K562 (cell line): ENCODE data around the gene CREB3L1. TPM values are rescaled to one million over a fixed set of nuclear protein-coding genes. Genes with fewer than 3 reads are reported as not detected.
A peak's percentile ranks its signal among the peaks of the same experiment; 100 is the strongest.

Experiments
- FOXO4 ChIP-seq: fragments of 450-650 bp; formaldehyde crosslinking; IDR thresholded peaks from 2 replicates; pipeline ENCODE4 v1.4.0; 2020; ENCODE audit warnings: mild to moderate bottlenecking, moderate library complexity
- GATAD2A ChIP-seq: fragments of 450-650 bp; IDR thresholded peaks from 2 replicates; pipeline ENCODE4 v1.6.1; 2017
- MCM3 ChIP-seq: fragments of 450-650 bp; IDR thresholded peaks from 2 replicates; pipeline ENCODE4 v1.6.1; 2016
- NFYB ChIP-seq: IDR thresholded peaks from 2 replicates; pipeline ENCODE4 v1.6.1; 2011; ENCODE audit warnings: mild to moderate bottlenecking, moderate library complexity; ENCODE audit not compliant: insufficient read length; ENCODE audit errors: extremely low read depth
- PATZ1 ChIP-seq: fragments of 250-450 bp; sonication (Bioruptor Pico); IDR thresholded peaks from 2 replicates; pipeline ENCODE4 v1.5.0; 2020; ENCODE audit warnings: mild to moderate bottlenecking, borderline replicate concordance
- PBX2 ChIP-seq, 2 experiments: IDR thresholded peaks in 1 of 2; conservative IDR thresholded peaks in 1 of 2; 2 replicates each; pipeline ENCODE4 v1.6.1; 2016; ENCODE audit warnings: low read depth in 2 of 2, mild to moderate bottlenecking in 1 of 2, missing compliant biosample characterization in 1 of 2, missing genetic modification characterization in 1 of 2, moderate library complexity in 1 of 2
- POLR2AphosphoS2 ChIP-seq: IDR thresholded peaks from 2 replicates; pipeline ENCODE4 v1.6.1; 2012; ENCODE audit warnings: low read length, improper control_type of control experiment
- POLR3G ChIP-seq: IDR thresholded peaks from 2 replicates; pipeline ENCODE4 v1.6.1; 2011; ENCODE audit not compliant: insufficient read length, insufficient replicate concordance; ENCODE audit errors: extremely low read depth
- RUNX1 ChIP-seq: sonication (generic); IDR thresholded peaks from 2 replicates; pipeline ENCODE4 v1.6.1; 2016; ENCODE audit warnings: antibody characterized with exemption, low read depth
- USF1 ChIP-seq: sonication (generic); formaldehyde crosslinking; IDR thresholded peaks from 2 replicates; pipeline ENCODE4 v1.9.0; 2022; ENCODE audit warnings: mild to moderate bottlenecking, missing genetic modification reagents
- ZNF12 ChIP-seq: sonication (generic); formaldehyde crosslinking; IDR thresholded peaks from 2 replicates; pipeline ENCODE4 v1.4.0; 2020; ENCODE audit warnings: mild to moderate bottlenecking, missing genetic modification reagents
- ZNF253 ChIP-seq: fragments of 250-450 bp; sonication (Bioruptor Pico); conservative IDR thresholded peaks from 2 replicates; pipeline ENCODE4 v1.6.1; 2021; ENCODE audit warnings: mild to moderate bottlenecking
- ZNF57 ChIP-seq: fragments of 450-650 bp; formaldehyde crosslinking; IDR thresholded peaks from 2 replicates; pipeline ENCODE4 v1.4.0; 2020; ENCODE audit warnings: mild to moderate bottlenecking, moderate library complexity
- ZNF583 ChIP-seq: fragments of 250-450 bp; sonication (Bioruptor Pico); IDR thresholded peaks from 2 replicates; pipeline ENCODE4 v1.4.0; 2020
- ZNF592 ChIP-seq: fragments of 450-650 bp; IDR thresholded peaks from 2 replicates; pipeline ENCODE4 v1.6.1; 2017; ENCODE audit warnings: antibody characterized with exemption, mild to moderate bottlenecking
- polyA plus RNA-seq, 8 experiments: library from polyadenylated mRNA; depleted of rRNA in 4 of 8; stranded (reverse) in 5 of 8; unstranded in 3 of 8; fragments of >200 nt; fragmentation: Nextera tagmentation in 2 of 8; fragmentation: Illumina TruSeq in 1 of 8; extraction: Ambion mirVana in 2 of 8; extraction: Trizol in 1 of 8; gene quantifications; 2 replicates each; pipeline versions ENCODE4 v1.2.1 to v1.2.3, GENCODE V29; 2011 to 2014; ENCODE audit warnings: inconsistent platforms in 1 of 8, missing spikeins in 1 of 8
- total RNA-seq, 7 experiments: library from RNA; depleted of rRNA in 6 of 7; stranded (reverse); fragments of >200 nt in 6 of 7; fragmentation: Illumina TruSeq in 2 of 7; extraction: Trizol in 2 of 7; gene quantifications; 2 replicates each; pipeline versions ENCODE4 v1.2.1 to v1.2.3, GENCODE V29; 2011 to 2021; ENCODE audit warnings: low replicate concordance in 1 of 7

CREB3L1 gene
- total and polyA plus RNA-seq, 9 of the 15 experiments (the other 6 are each of a cell fraction or from before 2014, with no cell fraction given), result 1.2 to 27.6 (median 3.7) TPM

- TF ChIP-seq USF1 (CRISPR knock-in tag) (no peak), ZNF12 (CRISPR knock-in tag) (no peak; the same call in 1 of the 2 replicates), ZNF592 (peak; percentile 91), POLR2AphosphoS2 (no peak), PBX2 (CRISPR knock-in tag; IDR thresholded peaks at IDR 0.05; ENCODE audit: low read depth) (no peak), PBX2 (tag; conservative IDR thresholded peaks at IDR 0.05; ENCODE audit: low read depth) (no peak), RUNX1 (no peak), ZNF253 (CRISPR knock-in tag) (no peak), FOXO4 (CRISPR knock-in tag) (no peak), MCM3 (no peak), NFYB (no peak), GATAD2A (no peak), POLR3G (no peak), PATZ1 (CRISPR knock-in tag) (no peak), ZNF583 (CRISPR knock-in tag) (0 out of 2 replicates have a peak, but pooled peaks have one; percentile 7), ZNF57 (CRISPR knock-in tag) (no peak)
Observed at GRCh38 chr11:46238967-46239800, 38.3 kb upstream of the CREB3L1 start (continued).
